IPS-NIHi11 (cell line): Measurements from ENCODE around the gene MROH7.

ENCODE experiments used
- DNase-seq: peaks from one replicate; pipeline ENCODE4 v3.0.0; 2012; ENCODE audit warnings: mixed read lengths, low spot score

Gene MROH7

GRCh38 chr1:54651608-54652007, 10.0 kb downstream of the MROH7 start:
- no peak for DNase-seq

- DNase-seq = no peak
Observed at GRCh38 chr1:54652168-54652567, 10.6 kb downstream of the MROH7 start.

GRCh38 chr1:54653036-54653435, 11.4 kb downstream of the MROH7 start:
- DNase-seq = no peak

GRCh38 chr1:54658164-54658913, 16.8 kb downstream of the MROH7 start:
- DNase-seq = no peak

- no peak for DNase-seq
Observed at GRCh38 chr1:54663725-54664124, 22.1 kb downstream of the MROH7 start.

GRCh38 chr1:54664364-54664763, 22.8 kb downstream of the MROH7 start:
- no peak for DNase-seq

- no peak for DNase-seq
Observed at GRCh38 chr1:54665852-54666251, 24.3 kb downstream of the MROH7 start.

GRCh38 chr1:54666333-54666732, 24.7 kb downstream of the MROH7 start:
- DNase-seq = no peak

- DNase-seq = no peak
Observed at GRCh38 chr1:54667797-54668196, 26.2 kb downstream of the MROH7 start.

- DNase-seq = no peak
Observed at GRCh38 chr1:54668567-54668966, 27.0 kb downstream of the MROH7 start.

GRCh38 chr1:54671985-54672608, 30.5 kb downstream of the MROH7 start:
- DNase-seq = peak; percentile 87

- DNase-seq = no peak
Observed at GRCh38 chr1:54678776-54679643, 37.4 kb downstream of the MROH7 start.

- DNase-seq = no peak
Observed at GRCh38 chr1:54679706-54680105, 38.1 kb downstream of the MROH7 start.

- DNase-seq = no peak
Observed at GRCh38 chr1:54680387-54680786, 38.8 kb downstream of the MROH7 start.

- DNase-seq = no peak
Observed at GRCh38 chr1:54681358-54681757, 39.8 kb downstream of the MROH7 start.

- no peak for DNase-seq
Observed at GRCh38 chr1:54683453-54683852, 41.9 kb downstream of the MROH7 start.

- DNase-seq = no peak
Observed at GRCh38 chr1:54685335-54685905, 43.8 kb downstream of the MROH7 start.

GRCh38 chr1:54686155-54686554, 44.6 kb downstream of the MROH7 start:
- DNase-seq = no peak

GRCh38 chr1:54694771-54695170, 53.2 kb downstream of the MROH7 start:
- no peak for DNase-seq

GRCh38 chr1:54695221-54695620, 53.6 kb downstream of the MROH7 start:
- DNase-seq = no peak

- DNase-seq = no peak
Observed at GRCh38 chr1:54695764-54696163, 54.2 kb downstream of the MROH7 start.

- no peak for DNase-seq
Observed at GRCh38 chr1:54696262-54696661, 54.7 kb downstream of the MROH7 start.

GRCh38 chr1:54697896-54698295, 56.3 kb downstream of the MROH7 start:
- no peak for DNase-seq
